ENCODE results near the gene CLNK. TPM values are rescaled to one million over a fixed set of nuclear protein-coding genes. Genes with fewer than 3 reads are reported as not detected.

Gene CLNK
- total RNA-seq, 4 donors from 2014 or later: 0.17 TPM; not detected in 3

GRCh38 chr4:10629394-10629793 lies 55.2 kb downstream of the CLNK start:
- TF ChIP-seq, protein P1, sequence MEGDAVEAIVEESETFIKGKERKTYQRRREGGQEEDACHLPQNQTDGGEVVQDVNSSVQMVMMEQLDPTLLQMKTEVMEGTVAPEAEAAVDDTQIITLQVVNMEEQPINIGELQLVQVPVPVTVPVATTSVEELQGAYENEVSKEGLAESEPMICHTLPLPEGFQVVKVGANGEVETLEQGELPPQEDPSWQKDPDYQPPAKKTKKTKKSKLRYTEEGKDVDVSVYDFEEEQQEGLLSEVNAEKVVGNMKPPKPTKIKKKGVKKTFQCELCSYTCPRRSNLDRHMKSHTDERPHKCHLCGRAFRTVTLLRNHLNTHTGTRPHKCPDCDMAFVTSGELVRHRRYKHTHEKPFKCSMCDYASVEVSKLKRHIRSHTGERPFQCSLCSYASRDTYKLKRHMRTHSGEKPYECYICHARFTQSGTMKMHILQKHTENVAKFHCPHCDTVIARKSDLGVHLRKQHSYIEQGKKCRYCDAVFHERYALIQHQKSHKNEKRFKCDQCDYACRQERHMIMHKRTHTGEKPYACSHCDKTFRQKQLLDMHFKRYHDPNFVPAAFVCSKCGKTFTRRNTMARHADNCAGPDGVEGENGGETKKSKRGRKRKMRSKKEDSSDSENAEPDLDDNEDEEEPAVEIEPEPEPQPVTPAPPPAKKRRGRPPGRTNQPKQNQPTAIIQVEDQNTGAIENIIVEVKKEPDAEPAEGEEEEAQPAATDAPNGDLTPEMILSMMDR (IDR thresholded peaks at IDR 0.05; ENCODE audit: low read depth): no peak

GRCh38 chr4:10625131-10625530 lies 59.4 kb downstream of the CLNK start:
- TF ChIP-seq, protein P1 (IDR thresholded peaks at IDR 0.05; ENCODE audit: low read depth): no peak

- TF ChIP-seq, protein P1 (IDR thresholded peaks at IDR 0.05; ENCODE audit: low read depth): no peak
Measured at GRCh38 chr4:10623862-10624261, 60.7 kb downstream of the CLNK start.

GRCh38 chr4:10623241-10623640 lies 61.3 kb downstream of the CLNK start:
- TF ChIP-seq, protein P1 (IDR thresholded peaks at IDR 0.05; ENCODE audit: low read depth): no peak

- TF ChIP-seq, protein P1 (IDR thresholded peaks at IDR 0.05; ENCODE audit: low read depth): no peak
Measured at GRCh38 chr4:10622728-10623127, 61.8 kb downstream of the CLNK start.

DNA sequence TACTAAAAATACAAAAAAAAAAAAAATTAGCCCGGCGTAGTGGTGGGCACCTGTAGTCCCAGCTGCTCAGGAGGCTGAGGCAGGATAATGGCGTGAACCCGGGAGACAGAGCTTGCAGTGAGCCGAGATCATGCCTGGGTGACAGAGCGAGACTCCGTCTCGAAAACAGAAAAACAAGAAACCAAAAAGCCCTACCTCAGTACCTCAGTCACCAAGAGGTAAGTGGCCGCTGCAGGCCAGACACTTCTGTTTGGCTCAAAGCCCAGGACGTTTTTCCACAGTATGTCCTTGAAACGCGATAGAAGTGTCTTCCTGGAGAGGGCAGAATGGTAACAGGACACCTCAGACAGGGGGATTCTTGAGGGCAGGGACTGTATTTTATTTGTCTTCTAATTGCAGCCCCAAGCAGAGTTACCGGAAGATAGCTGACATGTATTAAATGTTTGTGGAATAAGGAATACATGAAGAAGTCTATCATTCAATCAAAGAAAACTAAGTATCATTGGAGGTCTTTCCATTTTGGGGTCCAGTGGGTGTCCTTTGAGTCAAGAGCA lies 63.6 kb downstream of the CLNK start:
- TF ChIP-seq, protein P1 (IDR thresholded peaks at IDR 0.05; ENCODE audit: low read depth): no peak

- TF ChIP-seq, protein P1 (IDR thresholded peaks at IDR 0.05; ENCODE audit: low read depth): no peak
Measured at GRCh38 chr4:10619855-10620254, 64.7 kb downstream of the CLNK start.
